Measurements from ENCODE around the gene PALLD. TPM values are rescaled to one million over a fixed set of nuclear protein-coding genes. Genes with fewer than 3 reads are reported as not detected.

Gene PALLD
- total RNA-seq, 1 experiment from 2014 or later: 23.7 TPM

DNA sequence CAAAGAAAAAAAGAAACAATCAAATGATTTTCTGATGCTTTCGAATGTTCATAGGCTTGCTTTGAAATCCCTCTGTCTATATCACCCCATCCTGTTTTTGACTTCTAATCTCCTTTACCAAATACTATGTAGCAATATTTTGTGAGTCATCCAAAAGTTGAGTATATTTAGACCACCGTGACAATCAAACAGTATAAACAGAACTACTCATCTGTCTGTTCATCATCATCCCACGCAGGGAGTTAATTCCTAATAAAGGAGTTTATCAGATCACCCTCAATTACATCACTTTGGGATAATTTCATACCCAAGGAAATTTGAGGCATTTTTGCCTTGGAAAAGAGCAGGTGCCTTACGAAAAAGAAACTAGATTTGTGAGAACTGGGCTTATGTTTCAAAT, 300.3 kb downstream of the PALLD start (continued):
- TF ChIP-seq ZNF416 (CRISPR knock-in tag; IDR thresholded peaks at IDR 0.05): no peak

DNA sequence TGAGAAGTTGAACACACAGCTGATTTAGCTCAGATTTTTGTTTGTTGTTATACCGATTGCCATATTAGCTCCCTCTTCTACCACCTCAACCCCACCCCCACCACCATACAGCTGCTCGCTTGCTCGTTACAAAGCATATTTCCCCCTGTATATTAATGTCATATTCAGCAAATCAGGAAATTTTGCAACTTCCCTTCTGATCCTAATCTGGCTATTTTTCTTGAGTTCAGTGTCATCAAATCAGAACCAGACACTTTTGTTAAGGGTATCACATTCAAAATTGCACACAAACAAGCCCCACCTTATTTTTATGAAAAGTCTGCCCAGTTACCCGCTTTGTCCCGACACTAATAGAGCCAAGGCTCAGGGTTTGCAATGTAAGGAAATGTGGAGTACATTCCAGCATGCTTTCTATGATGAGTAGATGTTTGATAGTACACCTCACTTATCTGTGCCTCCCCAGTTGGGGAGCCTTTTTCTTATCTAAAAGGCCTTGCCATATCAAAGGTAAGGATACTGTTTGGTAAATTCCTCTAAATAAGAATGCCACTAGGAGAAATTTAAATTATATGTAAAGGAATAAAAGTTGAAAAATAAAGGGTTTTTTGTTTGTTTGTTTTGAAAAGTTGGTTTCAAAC, 301.0 kb downstream of the PALLD start:
- no peaks in the 10 kb centered on the region for H3K27me3 Mint-ChIP-seq (ENCODE audit: low read depth)
- H3K36me3 Mint-ChIP-seq: peaks cover 5% of the 10 kb centered on the region
- no peak for DNase-seq (ENCODE audit: low spot score)
- H3K4me1 Mint-ChIP-seq: peaks cover under 1% of the 10 kb centered on the region
- ChIA-PET CTCF (no interaction called here), POLR2A (no interaction called here)
- TF ChIP-seq, protein P1, sequence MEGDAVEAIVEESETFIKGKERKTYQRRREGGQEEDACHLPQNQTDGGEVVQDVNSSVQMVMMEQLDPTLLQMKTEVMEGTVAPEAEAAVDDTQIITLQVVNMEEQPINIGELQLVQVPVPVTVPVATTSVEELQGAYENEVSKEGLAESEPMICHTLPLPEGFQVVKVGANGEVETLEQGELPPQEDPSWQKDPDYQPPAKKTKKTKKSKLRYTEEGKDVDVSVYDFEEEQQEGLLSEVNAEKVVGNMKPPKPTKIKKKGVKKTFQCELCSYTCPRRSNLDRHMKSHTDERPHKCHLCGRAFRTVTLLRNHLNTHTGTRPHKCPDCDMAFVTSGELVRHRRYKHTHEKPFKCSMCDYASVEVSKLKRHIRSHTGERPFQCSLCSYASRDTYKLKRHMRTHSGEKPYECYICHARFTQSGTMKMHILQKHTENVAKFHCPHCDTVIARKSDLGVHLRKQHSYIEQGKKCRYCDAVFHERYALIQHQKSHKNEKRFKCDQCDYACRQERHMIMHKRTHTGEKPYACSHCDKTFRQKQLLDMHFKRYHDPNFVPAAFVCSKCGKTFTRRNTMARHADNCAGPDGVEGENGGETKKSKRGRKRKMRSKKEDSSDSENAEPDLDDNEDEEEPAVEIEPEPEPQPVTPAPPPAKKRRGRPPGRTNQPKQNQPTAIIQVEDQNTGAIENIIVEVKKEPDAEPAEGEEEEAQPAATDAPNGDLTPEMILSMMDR (IDR thresholded peaks at IDR 0.05): no peak
- TF ChIP-seq HMGA2 (CRISPR knock-in tag; IDR thresholded peaks at IDR 0.05): no peak
- TF ChIP-seq, protein P2, sequence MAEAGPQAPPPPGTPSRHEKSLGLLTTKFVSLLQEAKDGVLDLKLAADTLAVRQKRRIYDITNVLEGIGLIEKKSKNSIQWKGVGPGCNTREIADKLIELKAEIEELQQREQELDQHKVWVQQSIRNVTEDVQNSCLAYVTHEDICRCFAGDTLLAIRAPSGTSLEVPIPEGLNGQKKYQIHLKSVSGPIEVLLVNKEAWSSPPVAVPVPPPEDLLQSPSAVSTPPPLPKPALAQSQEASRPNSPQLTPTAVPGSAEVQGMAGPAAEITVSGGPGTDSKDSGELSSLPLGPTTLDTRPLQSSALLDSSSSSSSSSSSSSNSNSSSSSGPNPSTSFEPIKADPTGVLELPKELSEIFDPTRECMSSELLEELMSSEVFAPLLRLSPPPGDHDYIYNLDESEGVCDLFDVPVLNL (CRISPR knock-in tag; IDR thresholded peaks at IDR 0.05; ENCODE audit: borderline replicate concordance, low read depth): no peak
- TF ChIP-seq RORB (CRISPR knock-in tag; IDR thresholded peaks at IDR 0.05): no peak
- TF ChIP-seq IRF2 (CRISPR knock-in tag; IDR thresholded peaks at IDR 0.05; ENCODE audit: borderline replicate concordance, low read depth): no peak
- TF ChIP-seq, protein P3, sequence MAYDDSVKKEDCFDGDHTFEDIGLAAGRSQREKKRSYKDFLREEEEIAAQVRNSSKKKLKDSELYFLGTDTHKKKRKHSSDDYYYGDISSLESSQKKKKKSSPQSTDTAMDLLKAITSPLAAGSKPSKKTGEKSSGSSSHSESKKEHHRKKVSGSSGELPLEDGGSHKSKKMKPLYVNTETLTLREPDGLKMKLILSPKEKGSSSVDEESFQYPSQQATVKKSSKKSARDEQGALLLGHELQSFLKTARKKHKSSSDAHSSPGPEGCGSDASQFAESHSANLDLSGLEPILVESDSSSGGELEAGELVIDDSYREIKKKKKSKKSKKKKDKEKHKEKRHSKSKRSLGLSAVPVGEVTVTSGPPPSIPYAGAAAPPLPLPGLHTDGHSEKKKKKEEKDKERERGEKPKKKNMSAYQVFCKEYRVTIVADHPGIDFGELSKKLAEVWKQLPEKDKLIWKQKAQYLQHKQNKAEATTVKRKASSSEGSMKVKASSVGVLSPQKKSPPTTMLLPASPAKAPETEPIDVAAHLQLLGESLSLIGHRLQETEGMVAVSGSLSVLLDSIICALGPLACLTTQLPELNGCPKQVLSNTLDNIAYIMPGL (CRISPR knock-in tag; IDR thresholded peaks at IDR 0.05): no peak
- no peak for TF ChIP-seq ETV6 (CRISPR knock-in tag; IDR thresholded peaks at IDR 0.05)
- TF ChIP-seq, protein P4, sequence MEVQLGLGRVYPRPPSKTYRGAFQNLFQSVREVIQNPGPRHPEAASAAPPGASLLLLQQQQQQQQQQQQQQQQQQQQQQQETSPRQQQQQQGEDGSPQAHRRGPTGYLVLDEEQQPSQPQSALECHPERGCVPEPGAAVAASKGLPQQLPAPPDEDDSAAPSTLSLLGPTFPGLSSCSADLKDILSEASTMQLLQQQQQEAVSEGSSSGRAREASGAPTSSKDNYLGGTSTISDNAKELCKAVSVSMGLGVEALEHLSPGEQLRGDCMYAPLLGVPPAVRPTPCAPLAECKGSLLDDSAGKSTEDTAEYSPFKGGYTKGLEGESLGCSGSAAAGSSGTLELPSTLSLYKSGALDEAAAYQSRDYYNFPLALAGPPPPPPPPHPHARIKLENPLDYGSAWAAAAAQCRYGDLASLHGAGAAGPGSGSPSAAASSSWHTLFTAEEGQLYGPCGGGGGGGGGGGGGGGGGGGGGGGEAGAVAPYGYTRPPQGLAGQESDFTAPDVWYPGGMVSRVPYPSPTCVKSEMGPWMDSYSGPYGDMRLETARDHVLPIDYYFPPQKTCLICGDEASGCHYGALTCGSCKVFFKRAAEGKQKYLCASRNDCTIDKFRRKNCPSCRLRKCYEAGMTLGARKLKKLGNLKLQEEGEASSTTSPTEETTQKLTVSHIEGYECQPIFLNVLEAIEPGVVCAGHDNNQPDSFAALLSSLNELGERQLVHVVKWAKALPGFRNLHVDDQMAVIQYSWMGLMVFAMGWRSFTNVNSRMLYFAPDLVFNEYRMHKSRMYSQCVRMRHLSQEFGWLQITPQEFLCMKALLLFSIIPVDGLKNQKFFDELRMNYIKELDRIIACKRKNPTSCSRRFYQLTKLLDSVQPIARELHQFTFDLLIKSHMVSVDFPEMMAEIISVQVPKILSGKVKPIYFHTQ (CRISPR knock-in tag; IDR thresholded peaks at IDR 0.05): no peak
- no peak for TF ChIP-seq ELF4 (CRISPR knock-in tag; IDR thresholded peaks at IDR 0.05; ENCODE audit: low read depth)
- no peak for TF ChIP-seq SMAD4 (CRISPR knock-in tag; IDR thresholded peaks at IDR 0.05)
- no peak for TF ChIP-seq GRHL2 (CRISPR knock-in tag; IDR thresholded peaks at IDR 0.05; ENCODE audit: insufficient replicate concordance, severe bottlenecking)
- TF ChIP-seq, protein P5, sequence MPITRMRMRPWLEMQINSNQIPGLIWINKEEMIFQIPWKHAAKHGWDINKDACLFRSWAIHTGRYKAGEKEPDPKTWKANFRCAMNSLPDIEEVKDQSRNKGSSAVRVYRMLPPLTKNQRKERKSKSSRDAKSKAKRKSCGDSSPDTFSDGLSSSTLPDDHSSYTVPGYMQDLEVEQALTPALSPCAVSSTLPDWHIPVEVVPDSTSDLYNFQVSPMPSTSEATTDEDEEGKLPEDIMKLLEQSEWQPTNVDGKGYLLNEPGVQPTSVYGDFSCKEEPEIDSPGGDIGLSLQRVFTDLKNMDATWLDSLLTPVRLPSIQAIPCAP (CRISPR knock-in tag; IDR thresholded peaks at IDR 0.05): no peak
- TF ChIP-seq, protein P6, sequence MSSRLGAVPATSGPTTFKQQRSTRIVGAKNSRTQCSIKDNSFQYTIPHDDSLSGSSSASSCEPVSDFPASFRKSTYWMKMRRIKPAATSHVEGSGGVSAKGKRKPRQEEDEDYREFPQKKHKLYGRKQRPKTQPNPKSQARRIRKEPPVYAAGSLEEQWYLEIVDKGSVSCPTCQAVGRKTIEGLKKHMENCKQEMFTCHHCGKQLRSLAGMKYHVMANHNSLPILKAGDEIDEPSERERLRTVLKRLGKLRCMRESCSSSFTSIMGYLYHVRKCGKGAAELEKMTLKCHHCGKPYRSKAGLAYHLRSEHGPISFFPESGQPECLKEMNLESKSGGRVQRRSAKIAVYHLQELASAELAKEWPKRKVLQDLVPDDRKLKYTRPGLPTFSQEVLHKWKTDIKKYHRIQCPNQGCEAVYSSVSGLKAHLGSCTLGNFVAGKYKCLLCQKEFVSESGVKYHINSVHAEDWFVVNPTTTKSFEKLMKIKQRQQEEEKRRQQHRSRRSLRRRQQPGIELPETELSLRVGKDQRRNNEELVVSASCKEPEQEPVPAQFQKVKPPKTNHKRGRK (CRISPR knock-in tag; IDR thresholded peaks at IDR 0.05; ENCODE audit: borderline replicate concordance): no peak
- no peak overlapping the region for H3K4me3 Mint-ChIP-seq
- peaks cover 7% of the 10 kb centered on the region for H3K9me3 Mint-ChIP-seq
- ATAC-seq: no peak
- no peak overlapping the region for H3K27ac Mint-ChIP-seq

Measured in WTC11 (cell line).